ENCODE data around the gene YWHAH. TPM values are rescaled to one million over a fixed set of nuclear protein-coding genes. Genes with fewer than 3 reads are reported as not detected.

The YWHAH gene
- polyA plus RNA-seq, 2 of the 4 experiments (the other 2 are of a cell fraction): 91.9 to 137 TPM

DNA sequence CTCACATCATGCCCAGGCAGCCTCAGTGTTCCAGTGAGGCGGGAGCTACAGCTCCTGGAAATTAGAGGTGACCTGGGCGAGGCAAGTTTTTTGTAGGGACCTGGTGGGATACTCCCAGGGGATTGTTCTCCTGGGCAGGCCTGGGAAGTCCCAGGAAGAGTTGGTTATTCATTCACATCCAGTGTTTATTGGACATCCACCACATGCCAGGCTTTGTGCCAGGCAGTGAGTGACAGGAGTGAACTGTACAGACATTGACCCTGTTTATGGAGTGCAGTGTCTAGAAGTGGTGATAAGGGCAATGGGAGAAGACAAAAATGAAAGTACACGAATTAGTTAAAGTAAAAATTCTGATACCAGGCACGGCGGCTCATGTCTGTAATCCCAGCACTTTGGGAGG, 29.4 kb downstream of the YWHAH start:
- ATAC-seq (no peak), DNase-seq (ENCODE audit: low read depth in 1 of 2, low spot score in 1 of 2) (no peak), FAIRE-seq (no peak)
- Histone ChIP-seq H3K4me3 (no peak overlapping the region), H3K4me2 (no peak overlapping the region), H3K27ac (no peak overlapping the region), H3K4me1 (peaks cover 7% of the 10 kb centered on the region; the same call in 1 of the 3 replicates), H3K9me3 (no peaks in the 10 kb centered on the region)
- ChIA-PET POLR2A (no interaction called here), CTCF (interaction anchor here (1.1 to 12.8 kb wide), 4 partner anchors 110 to 404 kb away, joined by 3 to 201 read pairs (median 6); no protein-coding TSS in a partner anchor)
- TF ChIP-seq ESRRA (IDR thresholded peaks at IDR 0.05; ENCODE audit: borderline replicate concordance, low read length) (no peak), SMC3 (IDR thresholded peaks at IDR 0.05) (no peak), FOXS1 (CRISPR knock-in tag; IDR thresholded peaks at IDR 0.05) (no peak), CTCF (IDR thresholded peaks at IDR 0.05) (no peak), CEBPB (IDR thresholded peaks at IDR 0.05) (no peak), ZC3H11A (IDR thresholded peaks at IDR 0.05) (no peak), RARB (CRISPR knock-in tag; IDR thresholded peaks at IDR 0.05) (no peak), ZSCAN20 (CRISPR knock-in tag; IDR thresholded peaks at IDR 0.05) (no peak), ATOH8 (CRISPR knock-in tag; IDR thresholded peaks at IDR 0.05; ENCODE audit: low read depth) (no peak), CBX8 (IDR thresholded peaks at IDR 0.05) (no peak), CBX2 (IDR thresholded peaks at IDR 0.05; ENCODE audit: borderline replicate concordance, low read depth) (no peak), HDAC2 (IDR thresholded peaks at IDR 0.05) (no peak)
- TF ChIP-seq, protein P1, sequence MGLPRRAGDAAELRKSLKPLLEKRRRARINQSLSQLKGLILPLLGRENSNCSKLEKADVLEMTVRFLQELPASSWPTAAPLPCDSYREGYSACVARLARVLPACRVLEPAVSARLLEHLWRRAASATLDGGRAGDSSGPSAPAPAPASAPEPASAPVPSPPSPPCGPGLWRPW (IDR thresholded peaks at IDR 0.05): no peak
- 56% methylated on average over 4 of the region's 5 CpGs for WGBS (ENCODE audit: missing lambda C conversion rate)

DNA sequence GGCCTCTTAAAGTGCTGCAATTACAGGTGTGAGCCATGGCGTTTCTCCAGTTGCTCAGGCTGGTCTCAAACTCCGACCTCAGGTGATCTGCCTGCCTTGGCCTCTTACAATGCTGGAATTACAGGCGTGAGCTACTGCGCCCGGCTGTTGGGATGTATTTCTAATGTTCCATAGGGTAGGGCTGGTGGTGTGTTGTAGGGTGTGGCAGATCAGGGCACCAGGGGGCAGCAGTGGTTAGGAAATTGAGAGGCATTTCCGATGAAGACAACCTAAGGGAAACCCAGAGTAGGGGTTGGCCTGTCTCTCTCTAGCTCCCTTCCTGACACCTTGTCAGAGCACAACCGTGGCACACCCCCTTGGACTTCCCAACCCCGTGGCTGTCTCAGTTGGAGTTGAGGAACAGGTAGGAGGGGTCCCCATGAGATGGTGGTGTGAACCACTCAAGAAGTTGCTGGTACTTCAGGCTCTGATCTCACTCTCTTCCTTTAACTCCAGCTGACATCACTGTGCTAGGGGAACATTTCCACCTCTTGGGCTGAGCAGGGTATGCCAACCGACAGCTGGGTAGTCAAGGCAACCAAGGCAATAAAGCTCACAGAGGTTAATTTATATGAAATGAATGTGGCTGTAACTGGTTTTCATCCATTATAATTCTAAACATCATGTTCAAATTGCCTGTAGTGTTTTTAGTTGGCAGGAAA, 33.0 kb downstream of the YWHAH start:
- Histone ChIP-seq H3K27ac (no peak overlapping the region), H3K4me1 (peaks cover 7% of the 10 kb centered on the region; the same call in 1 of the 3 replicates), H3K4me2 (no peak overlapping the region), H3K9me3 (no peaks in the 10 kb centered on the region), H3K4me3 (no peak overlapping the region)
- CTCF ChIA-PET: interaction anchor here (0.5 to 12.8 kb wide), 39 partner anchors 13 to 1023 kb away, joined by 3 to 201 read pairs (median 3); partner anchors contain the start of gene SLC5A1
- TF ChIP-seq CBX8 (IDR thresholded peaks at IDR 0.05): no peak
- TF ChIP-seq SMC3 (IDR thresholded peaks at IDR 0.05): peak; percentile 89
- peak; percentile 84 to 93 for TF ChIP-seq RAD21 (conservative IDR thresholded peaks at IDR 0.05 in 1 of 2, IDR thresholded peaks at IDR 0.05 in 1 of 2)
- TF ChIP-seq ZNF302 (CRISPR knock-in tag; IDR thresholded peaks at IDR 0.05): no peak
- TF ChIP-seq CTCF (IDR thresholded peaks at IDR 0.05): peak; percentile 62
- POLR2A ChIA-PET: no interaction called here
- FAIRE-seq (no peak), DNase-seq (ENCODE audit: low read depth in 1 of 2, low spot score in 1 of 2) (peak; percentile 71 to 72), ATAC-seq (peak; percentile 99)
- 3% methylated on average over 8 of the region's 9 CpGs for WGBS (ENCODE audit: missing lambda C conversion rate)

GRCh38 chr22:31977939-31978338, 33.6 kb downstream of the YWHAH start:
- DNase-seq (ENCODE audit: low read depth in 1 of 2, low spot score in 1 of 2) (no peak), FAIRE-seq (no peak), ATAC-seq (no peak)
- Histone ChIP-seq H3K4me3 (no peak overlapping the region), H3K4me2 (no peak overlapping the region), H3K9me3 (no peaks in the 10 kb centered on the region), H3K27ac (no peak overlapping the region), H3K4me1 (peaks cover 7% of the 10 kb centered on the region; the same call in 1 of the 3 replicates)
- TF ChIP-seq MAZ (IDR thresholded peaks at IDR 0.05; ENCODE audit: borderline replicate concordance, low read depth, low read length) (no peak), JUN (IDR thresholded peaks at IDR 0.05) (no peak), NFE2L2 (conservative IDR thresholded peaks at IDR 0.05; ENCODE audit: low read length) (no peak), RAD21 (conservative IDR thresholded peaks at IDR 0.05 in 1 of 2, IDR thresholded peaks at IDR 0.05 in 1 of 2) (no peak), SREBF2 (IDR thresholded peaks at IDR 0.05) (no peak), GATA3 (IDR thresholded peaks at IDR 0.05; ENCODE audit: borderline replicate concordance) (no peak), HEYL (CRISPR knock-in tag; IDR thresholded peaks at IDR 0.05) (no peak), ZC3H11A (IDR thresholded peaks at IDR 0.05) (no peak), POLR2AphosphoS2 (conservative IDR thresholded peaks at IDR 0.05; ENCODE audit: low read length) (no peak), EHF (CRISPR knock-in tag; IDR thresholded peaks at IDR 0.05) (no peak), TP53 (CRISPR knock-in tag; IDR thresholded peaks at IDR 0.05) (no peak), KDM5A (IDR thresholded peaks at IDR 0.05) (no peak), RCOR1 (IDR thresholded peaks at IDR 0.05; ENCODE audit: low read depth, low read length) (no peak), ZSCAN20 (CRISPR knock-in tag; IDR thresholded peaks at IDR 0.05) (no peak), HDAC2 (IDR thresholded peaks at IDR 0.05) (no peak)
- ChIA-PET CTCF (interaction anchor here (0.5 to 12.8 kb wide), 36 partner anchors 12 to 1022 kb away, joined by 3 to 201 read pairs (median 4); partner anchors contain the start of gene SLC5A1), POLR2A (no interaction called here)
- 68% methylated on average over 3 of the region's 3 CpGs for WGBS (ENCODE audit: missing lambda C conversion rate)

Measured in A549 (cell line).